Coronary artery (tissue), 2 donors: ENCODE measurements around the gene CTXN3.
"Not testable (repeated sequence)": the region's sequence is repeated elsewhere in the genome, so short reads cannot be mapped to it uniquely, and the experiment has no call there.

ENCODE experiments used
- DNase-seq: peaks from one replicate; pipeline ENCODE4 v3.0.0-alpha.2; 2017; ENCODE audit warnings: low spot score
- H3K27ac ChIP-seq, 2 donors: fragments of 200-600 bp; sonication (generic); one replicate each; pipeline ENCODE4 v1.5.1; 2016 to 2019
- H3K4me3 ChIP-seq: fragments of 200-600 bp; sonication (generic); 2 replicates; pipeline ENCODE4 v1.5.1; 2016; ENCODE audit warnings: mild to moderate bottlenecking, moderate library complexity
- CTCF ChIP-seq: fragments of 200-600 bp; sonication (generic); IDR thresholded peaks from one replicate; pipeline ENCODE4 v1.5.1; 2019; ENCODE audit warnings: antibody characterized with exemption

CTXN3 gene

GRCh38 chr5:127666043-127666716, 17.3 kb downstream of the CTXN3 start:
- no peak overlapping the region for H3K27ac ChIP-seq
- no peak for DNase-seq
- H3K4me3 ChIP-seq, result no peak overlapping the region
- TF ChIP-seq CTCF, result no peak

GRCh38 chr5:127667926-127668325, 19.0 kb downstream of the CTXN3 start:
- Histone ChIP-seq H3K4me3 (no peak overlapping the region), H3K27ac (no peak overlapping the region)
- no peak for DNase-seq
- no peak for TF ChIP-seq CTCF

GRCh38 chr5:127671218-127671617, 22.3 kb downstream of the CTXN3 start:
- Histone ChIP-seq H3K4me3 (no peak overlapping the region), H3K27ac (no peak overlapping the region)
- DNase-seq, result no peak
- no peak for TF ChIP-seq CTCF

GRCh38 chr5:127673117-127673800, 24.4 kb downstream of the CTXN3 start:
- TF ChIP-seq CTCF, result no peak
- H3K27ac ChIP-seq, result no peak overlapping the region
- H3K4me3 ChIP-seq, result no peak overlapping the region
- no peak for DNase-seq

GRCh38 chr5:127676951-127677350, 28.1 kb downstream of the CTXN3 start:
- not testable (repeated sequence) for DNase-seq, H3K27ac ChIP-seq, H3K4me3 ChIP-seq

- not testable (repeated sequence) for H3K27ac ChIP-seq, DNase-seq
Measured at GRCh38 chr5:127679691-127680330, 30.9 kb downstream of the CTXN3 start.

GRCh38 chr5:127680595-127680994, 31.7 kb downstream of the CTXN3 start:
- H3K4me3 ChIP-seq, result no peak overlapping the region
- no peak for TF ChIP-seq CTCF
- H3K27ac ChIP-seq, result no peak overlapping the region
- DNase-seq, result no peak

More at GRCh38 chr5:127679691-127680330, 30.9 kb downstream of the CTXN3 start:
- H3K4me3 ChIP-seq, result not testable (repeated sequence)

GRCh38 chr5:127683008-127683407, 34.1 kb downstream of the CTXN3 start:
- DNase-seq, result no peak
- Histone ChIP-seq H3K4me3 (no peak overlapping the region), H3K27ac (no peak overlapping the region)
- TF ChIP-seq CTCF, result no peak
